ENCODE measurements around the gene TCTN1.
A peak's percentile ranks its signal among the peaks of the same experiment; 100 is the strongest.

Gene TCTN1

GRCh38 chr12:110615171-110615570 lies 1.2 kb downstream of the TCTN1 start:
- Histone ChIP-seq H3K27me3 (replicated peaks; ENCODE audit: control insufficient read depth, insufficient read depth, low read length) (no peaks in the 10 kb centered on the region), H3K9ac (ENCODE audit: low read length) (no peak overlapping the region), H3K4me1 (ENCODE audit: control insufficient read depth, insufficient read depth, low read length) (peaks cover 7% of the 10 kb centered on the region), H3K4me3 (ENCODE audit: low read length) (no peak overlapping the region), H3K9me3 (ENCODE audit: control insufficient read depth, low read length) (no peaks in the 10 kb centered on the region), H3K36me3 (ENCODE audit: control insufficient read depth, insufficient read depth, low read length, severe bottlenecking) (peaks cover 5% of the 10 kb centered on the region)
- no peak for DNase-seq (ENCODE audit: low read depth)

GRCh38 chr12:110616471-110617115 lies 2.7 kb downstream of the TCTN1 start:
- Histone ChIP-seq H3K27me3 (replicated peaks; ENCODE audit: control insufficient read depth, insufficient read depth, low read length) (no peaks in the 10 kb centered on the region), H3K36me3 (ENCODE audit: control insufficient read depth, insufficient read depth, low read length, severe bottlenecking) (peaks cover 5% of the 10 kb centered on the region), H3K4me1 (ENCODE audit: control insufficient read depth, insufficient read depth, low read length) (peaks cover 7% of the 10 kb centered on the region), H3K9me3 (ENCODE audit: control insufficient read depth, low read length) (no peaks in the 10 kb centered on the region), H3K4me3 (ENCODE audit: low read length) (no peak overlapping the region), H3K9ac (ENCODE audit: low read length) (no peak overlapping the region)
- DNase-seq (ENCODE audit: low read depth): no peak

GRCh38 chr12:110619534-110619953 lies 5.6 kb downstream of the TCTN1 start:
- no peaks in the 10 kb centered on the region for H3K9me3 ChIP-seq (ENCODE audit: control insufficient read depth, low read length)
- H3K27me3 ChIP-seq (replicated peaks; ENCODE audit: control insufficient read depth, insufficient read depth, low read length): no peaks in the 10 kb centered on the region

GRCh38 chr12:110622582-110622981 lies 8.7 kb downstream of the TCTN1 start:
- Histone ChIP-seq H3K4me3 (ENCODE audit: low read length) (no peak overlapping the region), H3K27me3 (replicated peaks; ENCODE audit: control insufficient read depth, insufficient read depth, low read length) (no peaks in the 10 kb centered on the region), H3K9me3 (ENCODE audit: control insufficient read depth, low read length) (no peaks in the 10 kb centered on the region), H3K4me1 (ENCODE audit: control insufficient read depth, insufficient read depth, low read length) (no peaks in the 10 kb centered on the region), H3K36me3 (ENCODE audit: control insufficient read depth, insufficient read depth, low read length, severe bottlenecking) (no peaks in the 10 kb centered on the region), H3K9ac (ENCODE audit: low read length) (no peak overlapping the region)
- DNase-seq (ENCODE audit: low read depth): no peak

More at GRCh38 chr12:110619534-110619953, 5.6 kb downstream of the TCTN1 start:
- peaks cover 5% of the 10 kb centered on the region for H3K36me3 ChIP-seq (ENCODE audit: control insufficient read depth, insufficient read depth, low read length, severe bottlenecking)
- peaks cover 4% of the 10 kb centered on the region for H3K4me1 ChIP-seq (ENCODE audit: control insufficient read depth, insufficient read depth, low read length)
- H3K4me3 ChIP-seq (ENCODE audit: low read length): no peak overlapping the region
- DNase-seq (ENCODE audit: low read depth): no peak
- H3K9ac ChIP-seq (ENCODE audit: low read length): no peak overlapping the region

- Histone ChIP-seq H3K4me1 (ENCODE audit: control insufficient read depth, insufficient read depth, low read length) (no peaks in the 10 kb centered on the region), H3K9me3 (ENCODE audit: control insufficient read depth, low read length) (no peaks in the 10 kb centered on the region), H3K9ac (ENCODE audit: low read length) (no peak overlapping the region), H3K4me3 (ENCODE audit: low read length) (no peak overlapping the region), H3K36me3 (ENCODE audit: control insufficient read depth, insufficient read depth, low read length, severe bottlenecking) (peaks cover 17% of the 10 kb centered on the region), H3K27me3 (replicated peaks; ENCODE audit: control insufficient read depth, insufficient read depth, low read length) (no peaks in the 10 kb centered on the region)
- DNase-seq (ENCODE audit: low read depth): no peak
These were observed 13.7 kb downstream of the TCTN1 start for GRCh38 chr12:110627500-110628195.

- Histone ChIP-seq H3K9me3 (ENCODE audit: control insufficient read depth, low read length) (no peaks in the 10 kb centered on the region), H3K9ac (ENCODE audit: low read length) (no peak overlapping the region), H3K4me3 (ENCODE audit: low read length) (no peak overlapping the region), H3K27me3 (replicated peaks; ENCODE audit: control insufficient read depth, insufficient read depth, low read length) (no peaks in the 10 kb centered on the region), H3K4me1 (ENCODE audit: control insufficient read depth, insufficient read depth, low read length) (peaks cover 11% of the 10 kb centered on the region), H3K36me3 (ENCODE audit: control insufficient read depth, insufficient read depth, low read length, severe bottlenecking) (peaks cover 14% of the 10 kb centered on the region)
- DNase-seq (ENCODE audit: low read depth): no peak
These were observed 21.1 kb downstream of the TCTN1 start for GRCh38 chr12:110635055-110635454.

GRCh38 chr12:110636516-110636915 lies 22.6 kb downstream of the TCTN1 start:
- H3K4me3 ChIP-seq (ENCODE audit: low read length): no peak overlapping the region
- H3K9me3 ChIP-seq (ENCODE audit: control insufficient read depth, low read length): no peaks in the 10 kb centered on the region
- DNase-seq (ENCODE audit: low read depth): no peak
- peaks cover 17% of the 10 kb centered on the region for H3K4me1 ChIP-seq (ENCODE audit: control insufficient read depth, insufficient read depth, low read length)
- H3K36me3 ChIP-seq (ENCODE audit: control insufficient read depth, insufficient read depth, low read length, severe bottlenecking): peaks cover 14% of the 10 kb centered on the region
- no peak overlapping the region for H3K9ac ChIP-seq (ENCODE audit: low read length)
- H3K27me3 ChIP-seq (replicated peaks; ENCODE audit: control insufficient read depth, insufficient read depth, low read length): no peaks in the 10 kb centered on the region

- DNase-seq (ENCODE audit: low read depth): no peak
- Histone ChIP-seq H3K9ac (ENCODE audit: low read length) (no peak overlapping the region), H3K9me3 (ENCODE audit: control insufficient read depth, low read length) (no peaks in the 10 kb centered on the region), H3K27me3 (replicated peaks; ENCODE audit: control insufficient read depth, insufficient read depth, low read length) (no peaks in the 10 kb centered on the region), H3K36me3 (ENCODE audit: control insufficient read depth, insufficient read depth, low read length, severe bottlenecking) (peaks cover 5% of the 10 kb centered on the region), H3K4me1 (ENCODE audit: control insufficient read depth, insufficient read depth, low read length) (peaks cover 17% of the 10 kb centered on the region), H3K4me3 (ENCODE audit: low read length) (no peak overlapping the region)
These were observed 24.0 kb downstream of the TCTN1 start for GRCh38 chr12:110637869-110638441.

- DNase-seq (ENCODE audit: low read depth): no peak
These were observed 24.9 kb downstream of the TCTN1 start for GRCh38 chr12:110638796-110639195.

GRCh38 chr12:110639336-110640141 lies 25.6 kb downstream of the TCTN1 start:
- no peak overlapping the region for H3K4me3 ChIP-seq (ENCODE audit: low read length)
- no peaks in the 10 kb centered on the region for H3K27me3 ChIP-seq (replicated peaks; ENCODE audit: control insufficient read depth, insufficient read depth, low read length)
- no peak overlapping the region for H3K9ac ChIP-seq (ENCODE audit: low read length)
- H3K4me1 ChIP-seq (ENCODE audit: control insufficient read depth, insufficient read depth, low read length): peaks cover 17% of the 10 kb centered on the region
- H3K9me3 ChIP-seq (ENCODE audit: control insufficient read depth, low read length): no peaks in the 10 kb centered on the region
- DNase-seq (ENCODE audit: low read depth): peak; percentile 71
- peaks cover 3% of the 10 kb centered on the region for H3K36me3 ChIP-seq (ENCODE audit: control insufficient read depth, insufficient read depth, low read length, severe bottlenecking)

More at GRCh38 chr12:110638796-110639195, 24.9 kb downstream of the TCTN1 start:
- no peaks in the 10 kb centered on the region for H3K27me3 ChIP-seq (replicated peaks; ENCODE audit: control insufficient read depth, insufficient read depth, low read length)
- no peak overlapping the region for H3K9ac ChIP-seq (ENCODE audit: low read length)
- H3K36me3 ChIP-seq (ENCODE audit: control insufficient read depth, insufficient read depth, low read length, severe bottlenecking): peaks cover 3% of the 10 kb centered on the region
- H3K4me3 ChIP-seq (ENCODE audit: low read length): no peak overlapping the region
- H3K9me3 ChIP-seq (ENCODE audit: control insufficient read depth, low read length): no peaks in the 10 kb centered on the region
- H3K4me1 ChIP-seq (ENCODE audit: control insufficient read depth, insufficient read depth, low read length): peaks cover 17% of the 10 kb centered on the region

Measured in adipocyte (in vitro differentiated cells).